Muscle layer of duodenum (tissue), 2 donors: Measurements from ENCODE around the gene ZFP3.
A peak's percentile ranks its signal among the peaks of the same experiment; 100 is the strongest.
"Not testable (repeated sequence)": the region's sequence is repeated elsewhere in the genome, so short reads cannot be mapped to it uniquely, and the experiment has no call there.

Experiments used
- H3K27ac ChIP-seq: one replicate; pipeline ENCODE4 v1.7.0; 2013; ENCODE audit warnings: mild to moderate bottlenecking, low read length
- H3K27me3 ChIP-seq: one replicate; pipeline ENCODE4 v1.7.0; 2013; ENCODE audit warnings: low read depth, mild to moderate bottlenecking, control low read depth, low read length
- H3K36me3 ChIP-seq, 2 donors: one replicate each; pipeline ENCODE4 v1.7.0; 2013; ENCODE audit warnings: low read length in 2 of 2, control low read depth in 1 of 2, mild to moderate bottlenecking in 1 of 2; ENCODE audit not compliant: insufficient read depth in 2 of 2, control insufficient read depth in 1 of 2
- H3K4me1 ChIP-seq, 2 donors: one replicate each; pipeline ENCODE4 v1.7.0; 2013; ENCODE audit warnings: low read length in 2 of 2, mild to moderate bottlenecking in 2 of 2, control low read depth in 1 of 2, moderate library complexity in 1 of 2; ENCODE audit not compliant: insufficient read depth in 2 of 2, control insufficient read depth in 1 of 2
- H3K4me3 ChIP-seq, 2 donors: one replicate each; pipeline ENCODE4 v1.7.0; 2013; ENCODE audit warnings: low read length in 2 of 2, low read depth in 1 of 2, mild to moderate bottlenecking in 1 of 2
- H3K9me3 ChIP-seq, 2 donors: one replicate each; pipeline ENCODE4 v1.7.0; 2013; ENCODE audit warnings: low read length in 2 of 2, control low read depth in 1 of 2, mild to moderate bottlenecking in 1 of 2; ENCODE audit not compliant: control insufficient read depth in 1 of 2
- donor health status: healthy.

The ZFP3 gene

DNA sequence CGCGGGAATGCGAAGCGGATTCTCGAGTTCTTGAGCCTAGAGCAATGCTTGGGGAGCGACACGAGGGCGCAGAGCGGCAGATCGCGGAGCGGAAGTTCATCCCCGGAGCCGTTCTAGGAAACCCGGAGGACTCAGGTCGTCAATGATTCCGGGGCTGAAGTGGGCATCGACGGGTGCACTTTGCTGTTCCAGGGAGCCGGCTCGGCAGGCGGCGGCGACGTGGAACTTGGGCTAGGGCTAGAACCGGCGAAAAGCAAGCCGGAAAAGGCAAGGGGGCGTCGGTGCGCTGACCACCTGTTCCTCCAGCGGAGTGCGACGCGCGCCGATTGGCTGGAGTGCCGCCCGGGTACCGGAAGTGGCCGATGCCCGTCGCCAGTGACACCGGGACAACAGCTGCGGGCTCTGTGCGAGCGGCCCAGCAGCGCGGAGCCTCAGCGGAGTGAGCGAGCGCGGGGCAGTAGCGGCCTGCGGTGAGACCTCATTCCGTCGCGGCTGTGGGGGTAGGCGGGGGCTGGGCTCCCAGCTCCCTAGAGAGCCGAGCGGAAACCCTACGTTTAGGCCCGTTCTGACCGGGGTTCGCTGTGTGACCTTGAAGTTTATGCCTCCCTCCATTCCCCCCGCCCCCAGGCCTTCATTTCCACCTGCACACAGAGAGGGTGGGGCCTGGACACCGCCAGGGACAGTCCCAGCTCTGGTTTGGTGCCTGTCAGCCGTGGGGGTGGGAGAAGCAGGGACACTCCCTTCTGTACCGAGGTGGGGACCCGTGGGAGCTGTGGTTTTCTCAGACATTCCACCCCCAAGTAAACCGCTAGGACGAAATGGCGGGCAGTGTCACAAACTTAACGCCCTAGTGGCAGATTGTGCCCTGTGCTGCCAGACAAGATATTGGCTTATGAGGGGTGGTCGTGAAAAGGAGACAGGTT is at the start of gene ZFP3:
Gene ZFP3, plus strand, starts transcription at position 362 of the 923 bp plus-strand sequence. CDS start 13,038 bp downstream, outside the sequence.
- Histone ChIP-seq H3K9me3 (peaks cover 0 to 6% of the 10 kb centered on the region in 2 donors), H3K36me3 (peaks cover 0 to 16% of the 10 kb centered on the region in 2 donors), H3K4me3 (peak within 1 kb of the TSS; percentile 87 to 96), H3K27ac (peak within 1 kb of the TSS; percentile 80), H3K4me1 (peaks cover 9 to 21% of the 10 kb centered on the region in 2 donors), H3K27me3 (no peaks in the 10 kb centered on the region)

DNA sequence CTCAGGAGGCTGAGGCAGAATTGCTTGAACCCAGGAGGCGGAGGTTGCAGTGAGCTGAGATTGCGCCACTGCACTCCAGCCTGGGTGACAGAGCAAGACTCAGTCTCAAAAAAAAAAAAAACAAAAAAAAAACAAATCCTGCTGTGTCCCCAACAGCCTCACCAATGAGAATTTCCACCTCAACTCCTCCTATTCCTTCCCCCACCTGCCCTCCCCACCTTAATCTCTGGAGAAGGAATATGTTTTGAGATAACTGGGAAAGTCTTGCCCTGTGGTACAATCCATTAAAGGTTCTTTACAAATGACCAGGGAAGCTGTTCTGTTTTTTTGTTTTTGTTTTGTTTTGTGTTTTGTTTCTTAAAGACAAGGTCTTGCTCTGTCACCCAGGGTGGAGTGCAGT is 48.1 kb upstream of the ZFP3 start:
- H3K36me3 ChIP-seq, H3K27ac ChIP-seq, H3K27me3 ChIP-seq, H3K4me3 ChIP-seq, H3K9me3 ChIP-seq, H3K4me1 ChIP-seq: not testable (repeated sequence)

DNA sequence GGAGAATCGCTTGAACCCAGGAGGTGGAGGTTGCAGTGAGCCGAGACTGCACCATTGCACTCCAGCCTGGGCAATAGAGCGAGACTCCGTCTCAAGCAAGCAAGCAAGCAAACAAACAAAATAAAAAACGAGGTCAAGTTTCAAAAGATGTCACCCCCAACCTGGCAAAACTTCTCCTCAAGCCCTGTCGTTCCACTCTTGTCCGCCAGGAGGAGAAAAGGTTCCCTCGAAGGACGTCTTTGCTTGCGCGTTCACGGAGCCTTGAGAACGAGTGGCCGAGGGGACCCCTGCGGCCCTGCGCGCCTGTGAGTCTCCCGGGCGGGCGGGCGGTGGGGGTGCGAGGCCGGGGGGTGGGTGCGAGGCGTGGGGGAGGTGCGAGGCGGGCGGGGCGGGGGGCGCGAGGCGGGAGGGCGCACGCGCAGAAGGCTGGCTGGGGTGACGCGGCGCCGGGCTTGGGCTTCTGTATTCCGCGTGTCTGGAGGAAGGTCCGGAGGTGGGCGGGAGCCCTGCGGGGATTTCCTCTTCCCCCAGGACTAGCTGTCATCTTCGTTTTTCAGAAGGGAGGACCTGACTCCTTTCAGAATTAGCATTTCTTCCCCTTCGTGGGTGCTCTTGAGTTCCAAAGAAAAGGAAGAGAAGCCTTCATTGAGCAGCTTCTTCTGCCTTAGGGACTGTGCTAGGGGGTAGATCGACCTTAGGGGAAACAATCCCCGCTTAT is 46.7 kb upstream of the ZFP3 start:
- no peaks in the 10 kb centered on the region for H3K9me3 ChIP-seq
- peak overlapping the region; percentile 74 for H3K27ac ChIP-seq
- H3K27me3 ChIP-seq: no peaks in the 10 kb centered on the region
- no peaks in the 10 kb centered on the region for H3K4me1 ChIP-seq
- H3K4me3 ChIP-seq: peak overlapping the region; percentile 54 to 68
- no peaks in the 10 kb centered on the region for H3K36me3 ChIP-seq

DNA sequence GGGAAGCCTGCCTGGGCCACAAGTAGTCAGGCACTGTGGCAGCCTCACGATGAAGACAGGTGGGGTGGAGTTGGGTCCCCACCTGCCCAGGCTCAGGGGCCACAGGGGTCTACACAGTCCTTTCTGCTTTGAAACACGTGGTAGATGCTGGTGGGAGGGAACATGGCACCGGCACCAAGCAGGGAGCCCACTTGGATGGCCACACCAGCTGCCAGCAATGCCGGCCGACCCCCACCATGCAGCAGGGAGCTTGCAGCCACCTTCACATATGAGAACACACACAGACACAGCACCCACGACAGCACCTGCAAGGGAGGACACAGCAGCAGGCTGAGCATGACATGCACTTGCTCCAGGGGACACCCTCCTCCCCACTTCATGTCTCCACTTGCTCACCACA is 45.4 kb upstream of the ZFP3 start:
- no peaks in the 10 kb centered on the region for H3K9me3 ChIP-seq
- no peaks in the 10 kb centered on the region for H3K27me3 ChIP-seq
- H3K36me3 ChIP-seq: no peaks in the 10 kb centered on the region
- H3K27ac ChIP-seq: no peak overlapping the region
- H3K4me3 ChIP-seq: no peak overlapping the region
- H3K4me1 ChIP-seq: no peaks in the 10 kb centered on the region

DNA sequence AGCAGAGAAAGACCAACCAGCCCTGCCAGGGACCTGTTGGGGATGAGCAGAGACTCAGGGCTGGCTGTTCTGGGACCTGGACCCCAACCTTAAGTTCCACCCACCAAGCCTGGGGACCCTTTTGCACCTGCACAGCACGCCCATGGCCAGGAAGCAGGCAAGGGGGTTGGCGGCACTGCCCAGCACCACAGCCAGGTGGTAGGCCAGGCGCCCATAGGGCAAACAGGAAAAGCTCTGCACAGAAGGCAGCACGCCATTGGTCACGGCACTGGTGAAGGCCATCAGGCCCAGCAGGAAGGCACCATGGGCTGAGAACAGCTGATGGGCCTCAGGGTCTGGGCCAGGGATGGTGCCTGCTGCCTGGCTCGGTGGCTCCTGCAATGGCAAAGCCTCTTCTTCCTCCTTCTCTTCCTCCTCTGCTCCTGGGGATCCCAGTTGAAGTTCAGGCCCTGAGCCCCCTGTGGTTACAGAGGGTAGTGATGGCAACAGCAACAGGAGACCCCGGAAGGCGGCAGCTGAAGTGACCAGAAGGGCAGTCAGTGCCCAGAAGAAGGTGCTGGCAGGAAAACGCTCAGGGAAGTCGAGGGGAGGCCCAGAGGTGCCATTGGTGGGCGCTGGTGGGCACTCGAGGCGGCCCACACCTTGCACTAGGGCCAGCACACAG is 44.8 kb upstream of the ZFP3 start:
- H3K4me1 ChIP-seq: no peaks in the 10 kb centered on the region
- H3K27me3 ChIP-seq: no peaks in the 10 kb centered on the region
- no peak overlapping the region for H3K4me3 ChIP-seq
- no peak overlapping the region for H3K27ac ChIP-seq
- no peaks in the 10 kb centered on the region for H3K9me3 ChIP-seq
- no peaks in the 10 kb centered on the region for H3K36me3 ChIP-seq

DNA sequence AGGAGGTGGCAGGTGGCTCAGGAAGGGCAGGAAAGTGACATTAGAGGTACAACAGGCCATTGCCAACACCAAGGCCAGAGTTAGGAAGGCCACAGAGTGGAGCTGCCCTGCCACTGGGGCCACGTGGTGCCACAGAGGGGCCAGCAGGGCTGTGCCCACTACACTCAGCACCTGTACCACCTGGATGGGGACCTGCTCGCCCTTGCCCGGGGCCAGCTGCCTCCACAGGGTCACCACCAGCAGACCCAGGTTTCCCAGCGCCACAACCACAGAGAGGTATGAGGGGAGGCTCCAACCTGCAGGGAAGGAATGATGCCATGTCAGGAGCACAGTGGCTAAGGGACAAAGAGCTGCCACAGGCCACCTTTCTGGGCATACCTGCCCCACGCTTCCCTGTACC is 44.2 kb upstream of the ZFP3 start:
- no peak overlapping the region for H3K27ac ChIP-seq
- no peaks in the 10 kb centered on the region for H3K4me1 ChIP-seq
- H3K27me3 ChIP-seq: no peaks in the 10 kb centered on the region
- H3K4me3 ChIP-seq: no peak overlapping the region
- no peaks in the 10 kb centered on the region for H3K36me3 ChIP-seq
- H3K9me3 ChIP-seq: no peaks in the 10 kb centered on the region

DNA sequence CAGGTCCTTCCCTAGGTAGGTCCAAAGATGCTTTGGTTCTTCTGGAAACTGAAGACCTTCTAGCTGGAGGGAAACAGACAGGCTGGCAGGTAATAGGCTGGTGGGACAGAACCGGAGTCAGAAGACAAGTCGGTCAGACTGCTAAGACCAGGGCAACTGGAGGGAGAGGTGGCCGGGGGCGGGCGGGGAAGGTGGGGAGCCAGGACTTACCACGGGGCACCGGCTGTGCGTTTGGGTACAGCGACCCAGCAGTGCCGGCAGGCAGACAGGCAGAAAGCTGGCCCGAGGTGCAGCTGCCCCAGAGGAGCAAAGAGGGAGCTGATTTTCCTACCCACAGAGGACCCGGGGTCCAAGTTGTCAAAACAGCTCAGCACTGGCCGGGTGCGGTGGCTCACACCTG is 43.6 kb upstream of the ZFP3 start:
- Histone ChIP-seq H3K36me3 (no peaks in the 10 kb centered on the region), H3K4me1 (no peaks in the 10 kb centered on the region), H3K27me3 (no peaks in the 10 kb centered on the region), H3K9me3 (no peaks in the 10 kb centered on the region), H3K4me3 (no peak overlapping the region), H3K27ac (no peak overlapping the region)

DNA sequence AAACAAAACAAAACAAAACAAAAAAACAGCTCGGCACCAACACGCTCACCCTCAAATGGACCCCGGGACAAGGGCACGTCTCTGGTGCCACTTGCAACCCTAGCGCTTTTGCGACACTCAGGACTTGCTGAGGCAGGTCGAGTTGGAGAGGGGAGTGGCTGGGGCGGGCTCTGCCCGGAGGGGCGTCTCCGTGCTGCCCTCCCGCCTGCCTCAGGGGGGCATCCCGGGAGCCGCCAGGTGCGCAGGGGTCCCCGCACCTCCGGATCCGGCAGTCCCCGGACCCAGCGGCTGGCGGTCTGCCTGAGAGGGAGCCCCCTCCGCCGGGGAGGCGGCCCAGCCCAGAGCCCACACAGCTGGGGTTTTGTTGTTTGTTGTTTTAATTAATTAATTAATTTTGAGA is 43.0 kb upstream of the ZFP3 start, which contains the start of gene SLC52A1:
Gene SLC52A1, minus strand, starts transcription at position 112 of the 400 bp plus-strand sequence. CDS start 820 bp downstream, outside the sequence.
- H3K9me3 ChIP-seq: no peaks in the 10 kb centered on the region
- H3K27ac ChIP-seq: no peak within 1 kb of the TSS
- no peaks in the 10 kb centered on the region for H3K4me1 ChIP-seq
- peak within 1 kb of the TSS in 1 of 2 donors; percentile 30 for H3K4me3 ChIP-seq
- H3K36me3 ChIP-seq: no peaks in the 10 kb centered on the region
- H3K27me3 ChIP-seq: no peaks in the 10 kb centered on the region

DNA sequence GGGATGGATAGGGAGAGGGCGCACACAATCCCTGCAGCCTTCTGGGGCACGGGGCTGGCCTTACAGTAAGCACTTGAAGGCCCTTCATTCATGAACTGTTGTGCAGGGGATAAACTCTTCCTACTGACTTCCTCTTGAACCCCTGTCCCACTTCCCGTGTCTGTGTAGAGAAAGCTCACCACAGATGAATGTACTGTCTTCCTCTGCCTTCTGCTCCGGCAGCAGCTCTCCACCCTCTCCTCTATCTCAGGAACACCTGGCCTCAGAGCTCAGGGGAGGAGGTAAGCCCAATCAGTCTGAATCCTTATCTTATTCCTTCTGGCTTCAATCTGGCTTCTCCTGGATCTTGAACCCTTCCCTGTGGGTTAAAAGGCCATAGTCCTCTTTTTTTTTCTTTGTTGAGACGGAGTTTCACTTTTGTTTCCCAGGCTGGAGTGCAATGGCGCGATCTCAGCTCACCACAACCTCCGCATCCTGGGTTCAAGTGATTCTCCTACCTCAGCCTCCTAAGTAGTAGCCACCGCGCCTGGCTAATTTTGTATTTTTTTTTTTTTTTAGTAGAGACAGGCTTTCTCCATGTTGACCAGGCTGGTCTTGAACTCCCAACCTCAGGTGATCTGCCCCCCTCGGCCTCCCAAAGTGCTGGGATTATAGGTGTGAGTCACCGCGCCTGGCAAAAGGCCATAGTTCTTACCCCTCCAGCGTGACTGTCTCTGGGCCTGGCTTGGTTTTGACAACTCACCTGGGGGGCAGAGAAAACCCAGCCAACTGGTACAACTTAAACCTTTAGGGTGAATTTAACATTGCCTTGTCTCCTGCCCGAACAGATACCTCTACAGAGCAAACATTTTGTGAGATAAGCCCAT is 35.9 kb upstream of the ZFP3 start:
- Histone ChIP-seq H3K4me3 (no peak overlapping the region), H3K27ac (no peak overlapping the region), H3K27me3 (no peaks in the 10 kb centered on the region), H3K4me1 (no peaks in the 10 kb centered on the region), H3K36me3 (no peaks in the 10 kb centered on the region), H3K9me3 (no peaks in the 10 kb centered on the region)

DNA sequence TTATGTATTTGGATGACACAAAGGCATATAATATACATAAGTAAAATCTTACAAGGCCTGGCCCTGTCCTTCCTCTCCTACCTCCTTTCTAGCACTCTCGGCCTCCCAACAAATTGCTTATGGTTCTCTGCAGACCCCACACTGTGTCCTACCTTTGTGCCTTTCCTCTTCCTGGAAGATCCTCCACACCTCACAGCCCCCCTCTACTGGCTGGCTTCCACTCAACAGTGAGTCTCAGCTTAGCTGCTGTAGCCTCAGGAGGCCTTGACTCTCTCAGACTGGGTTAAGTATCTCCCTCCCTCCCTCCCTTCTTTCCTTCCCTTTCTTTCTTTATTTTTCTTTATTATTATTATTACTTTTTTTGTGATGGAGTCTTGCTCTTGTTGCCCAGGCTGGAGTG is 34.7 kb upstream of the ZFP3 start:
- Histone ChIP-seq H3K9me3 (no peaks in the 10 kb centered on the region), H3K36me3 (no peaks in the 10 kb centered on the region), H3K4me3 (no peak overlapping the region), H3K27ac (no peak overlapping the region), H3K27me3 (no peaks in the 10 kb centered on the region), H3K4me1 (no peaks in the 10 kb centered on the region)
